Epithelial cell of esophagus (primary cell): Measurements from ENCODE around the gene ZNF813.

Experiments
- DNase-seq: peaks from one replicate; pipeline ENCODE4 v3.0.0; 2010; ENCODE audit warnings: low read depth
- H3K4me3 ChIP-seq: 2 replicates; pipeline ENCODE4 v1.5.1; 2011; ENCODE audit warnings: mild to moderate bottlenecking, low read length, control low read depth
- TF ChIP-seq, protein P1 (sequence below): IDR thresholded peaks from 2 replicates; pipeline ENCODE4 v1.5.1; 2011; ENCODE audit warnings: low read depth, mild to moderate bottlenecking, low read length, control low read depth, inconsistent platforms; ENCODE audit not compliant: insufficient read depth; ENCODE audit errors: missing control alignments

Gene ZNF813

DNA sequence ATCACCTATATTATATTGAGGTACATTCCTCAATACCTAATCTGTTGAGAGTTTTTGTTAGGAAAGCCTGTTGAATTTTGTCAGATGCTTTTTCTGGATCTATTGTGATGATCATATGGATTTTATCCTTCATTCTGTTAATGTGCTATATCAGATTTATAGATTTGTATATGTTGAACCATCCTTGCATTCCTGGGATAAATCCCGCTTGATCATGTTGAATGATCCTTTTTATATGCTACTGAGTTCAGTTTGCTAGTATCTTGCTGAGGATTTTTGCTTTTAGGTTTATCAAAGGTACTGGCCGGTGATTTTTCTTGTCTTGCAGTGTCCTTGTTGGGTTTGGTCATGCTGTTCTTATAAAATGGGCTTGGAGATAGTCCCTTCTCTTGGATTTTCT lies 58.4 kb downstream of the ZNF813 start:
- TF ChIP-seq, protein P1, sequence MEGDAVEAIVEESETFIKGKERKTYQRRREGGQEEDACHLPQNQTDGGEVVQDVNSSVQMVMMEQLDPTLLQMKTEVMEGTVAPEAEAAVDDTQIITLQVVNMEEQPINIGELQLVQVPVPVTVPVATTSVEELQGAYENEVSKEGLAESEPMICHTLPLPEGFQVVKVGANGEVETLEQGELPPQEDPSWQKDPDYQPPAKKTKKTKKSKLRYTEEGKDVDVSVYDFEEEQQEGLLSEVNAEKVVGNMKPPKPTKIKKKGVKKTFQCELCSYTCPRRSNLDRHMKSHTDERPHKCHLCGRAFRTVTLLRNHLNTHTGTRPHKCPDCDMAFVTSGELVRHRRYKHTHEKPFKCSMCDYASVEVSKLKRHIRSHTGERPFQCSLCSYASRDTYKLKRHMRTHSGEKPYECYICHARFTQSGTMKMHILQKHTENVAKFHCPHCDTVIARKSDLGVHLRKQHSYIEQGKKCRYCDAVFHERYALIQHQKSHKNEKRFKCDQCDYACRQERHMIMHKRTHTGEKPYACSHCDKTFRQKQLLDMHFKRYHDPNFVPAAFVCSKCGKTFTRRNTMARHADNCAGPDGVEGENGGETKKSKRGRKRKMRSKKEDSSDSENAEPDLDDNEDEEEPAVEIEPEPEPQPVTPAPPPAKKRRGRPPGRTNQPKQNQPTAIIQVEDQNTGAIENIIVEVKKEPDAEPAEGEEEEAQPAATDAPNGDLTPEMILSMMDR = no peak
- no peak for DNase-seq
- no peak overlapping the region for H3K4me3 ChIP-seq

DNA sequence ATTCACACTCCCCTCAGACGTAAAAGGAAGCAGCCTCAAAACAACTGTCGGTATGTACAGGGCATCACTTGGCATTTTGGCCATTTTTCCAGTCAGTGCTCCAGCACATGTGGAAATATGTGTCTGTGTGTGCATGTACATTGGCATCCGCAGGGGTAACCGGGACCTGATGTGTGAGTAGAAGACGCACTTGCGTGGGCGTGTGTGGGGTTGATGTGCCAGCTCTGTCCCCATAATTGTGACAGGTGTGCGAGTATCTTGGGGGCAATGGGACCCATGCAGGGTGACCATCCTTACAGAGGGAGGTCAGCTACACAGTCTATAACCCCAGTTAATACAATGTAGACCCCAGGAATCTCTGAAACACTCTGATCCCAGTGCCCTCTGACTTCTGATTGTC lies 63.1 kb downstream of the ZNF813 start:
- H3K4me3 ChIP-seq = no peak overlapping the region
- no peak for DNase-seq
- TF ChIP-seq, protein P1 = no peak

DNA sequence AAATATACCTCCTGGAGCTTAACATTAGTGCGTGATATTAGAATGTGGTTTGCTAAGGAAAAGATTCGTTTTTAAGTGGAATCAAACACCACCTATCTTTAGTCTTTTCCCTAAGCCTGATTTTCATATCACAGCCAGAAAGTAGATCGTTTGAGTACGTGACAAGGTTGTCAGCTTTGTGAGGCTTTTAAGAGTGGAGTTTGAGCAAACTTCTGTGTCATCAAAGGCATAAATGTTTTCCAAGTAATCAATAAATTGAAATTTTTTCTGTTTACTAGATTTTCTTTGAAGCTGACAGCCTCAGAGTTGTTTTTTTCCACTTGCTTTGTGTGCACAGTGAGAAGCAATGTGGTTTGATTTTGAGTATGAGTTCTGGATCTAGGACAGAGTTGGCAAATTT lies 63.9 kb downstream of the ZNF813 start:
- DNase-seq = no peak
- TF ChIP-seq, protein P1 = no peak
- H3K4me3 ChIP-seq = no peak overlapping the region

DNA sequence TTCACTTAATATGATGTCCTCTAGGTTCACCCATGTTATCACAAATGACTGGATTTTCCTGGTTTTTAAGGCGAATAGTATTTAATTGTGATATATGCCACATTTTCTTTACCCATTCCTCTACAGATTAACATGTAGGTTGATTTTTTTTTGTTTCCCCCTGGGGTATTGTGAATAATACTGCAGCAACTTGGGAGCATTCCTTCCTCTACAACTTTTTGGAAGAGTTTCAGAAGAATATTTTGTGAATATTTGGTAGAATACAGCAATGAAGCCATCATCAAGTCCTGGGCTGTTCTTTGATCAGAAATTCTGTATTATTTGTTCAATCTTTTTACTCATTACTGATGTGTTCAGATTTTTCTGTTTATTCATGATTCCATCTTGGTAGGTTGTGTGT lies 64.8 kb downstream of the ZNF813 start:
- TF ChIP-seq, protein P1 = no peak
- no peak for DNase-seq
- no peak overlapping the region for H3K4me3 ChIP-seq

DNA sequence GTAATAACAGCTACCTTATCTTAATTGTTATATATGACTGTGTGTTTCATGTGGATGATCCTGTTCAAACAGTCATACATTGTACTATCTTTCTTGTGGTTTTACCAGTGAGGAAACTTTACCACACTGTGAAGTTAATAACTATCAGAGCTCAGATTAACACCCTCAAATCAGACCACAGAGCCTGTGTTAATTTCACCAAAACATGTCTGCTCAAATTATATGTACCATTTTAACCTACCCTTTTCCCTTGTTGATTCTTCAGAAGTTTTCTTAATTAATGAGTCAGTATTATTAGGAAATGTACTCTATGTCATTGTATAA lies 68.7 kb downstream of the ZNF813 start:
- no peak for DNase-seq

DNA sequence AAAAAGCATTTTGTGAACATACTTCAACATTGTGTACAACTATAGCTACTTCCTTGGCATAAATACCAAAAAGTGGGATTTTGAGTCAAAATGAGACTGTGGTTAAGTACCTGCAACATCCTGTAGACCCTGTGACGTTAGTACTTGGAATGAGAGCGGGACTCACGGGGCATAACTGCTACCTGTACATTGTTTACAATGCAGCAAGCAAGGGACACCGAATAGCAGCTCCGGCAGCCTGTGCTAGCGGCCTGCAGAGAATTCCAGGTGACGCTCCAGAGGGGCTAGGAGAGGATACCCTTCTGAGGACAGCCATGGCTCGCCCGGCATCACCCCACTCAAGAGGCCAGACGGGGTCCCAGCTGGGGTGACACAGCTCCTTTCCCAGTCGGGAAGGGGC lies 69.6 kb downstream of the ZNF813 start:
- DNase-seq = no peak
- TF ChIP-seq, protein P1 = no peak
- H3K4me3 ChIP-seq = peak overlapping the region; percentile 71

More for the DNA sequence above, 68.7 kb downstream of the ZNF813 start:
- TF ChIP-seq, protein P1 = no peak
- H3K4me3 ChIP-seq = no peak overlapping the region

DNA sequence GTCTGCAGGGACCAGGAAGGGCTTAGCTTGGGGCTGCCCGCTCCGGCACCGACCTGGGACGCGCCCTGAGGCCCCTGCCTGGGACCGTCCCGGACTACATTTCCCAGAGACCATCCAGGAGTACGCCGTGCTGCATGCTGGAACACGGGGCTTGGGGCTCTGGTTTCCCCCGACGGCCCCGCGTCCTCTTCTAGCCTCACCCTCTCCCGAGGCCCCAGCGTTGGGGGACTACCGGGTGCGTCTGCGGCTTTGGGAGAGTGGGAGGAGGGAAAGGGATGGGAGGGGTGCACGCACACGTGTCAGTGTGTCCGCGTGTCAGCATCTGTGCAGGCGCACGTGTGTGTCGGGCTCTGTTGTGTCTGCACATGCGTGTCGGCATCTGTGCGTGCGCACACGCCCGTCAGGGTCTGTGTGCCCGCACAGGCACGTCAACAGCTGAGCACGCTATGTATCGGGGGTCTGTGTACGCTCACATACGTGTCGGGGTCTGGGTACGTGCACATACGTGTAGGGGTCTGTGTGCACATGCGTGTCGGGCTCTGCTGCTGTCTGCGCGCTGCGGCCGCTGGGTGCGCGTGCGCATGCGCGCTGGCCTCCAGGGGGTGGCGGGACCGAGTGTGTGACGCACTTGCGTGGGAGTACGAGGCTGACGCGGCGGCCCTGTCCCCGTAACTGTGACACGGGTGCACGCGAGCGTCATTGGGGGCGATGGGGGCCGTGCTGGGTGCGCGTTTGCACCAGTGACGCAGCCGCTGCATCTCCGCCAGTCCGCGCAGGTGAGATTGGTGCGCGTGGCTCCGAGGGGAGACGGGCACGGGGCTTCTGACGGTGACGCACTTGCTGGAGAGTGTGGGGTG lies 70.2 kb downstream of the ZNF813 start, which contains the start of gene ZNF331:
TSS of gene ZNF331 (plus strand) at position 625 of the 857 bp plus-strand sequence. CDS start 31,232 bp downstream, outside the sequence.
- TF ChIP-seq, protein P1 = peak; percentile 35
- H3K4me3 ChIP-seq = peak within 1 kb of the TSS; percentile 71
- peak; percentile 69 for DNase-seq
